MCF 10A (cell line): ENCODE measurements around the gene TRAF7. TPM values are rescaled to one million over a fixed set of nuclear protein-coding genes. Genes with fewer than 3 reads are reported as not detected.
A peak's percentile ranks its signal among the peaks of the same experiment; 100 is the strongest.

Experiments
- BruUV-seq: library from RNA; stranded (reverse); fragments of 400-500 nt; replicated peaks from 2 replicates; lab custom pipeline; 2021; lab: Mats Ljungman, UMichigan
- CTCF ChIA-PET: fragments of 300-600 bp; sonication (Branson Sonifier 250); formaldehyde crosslinking; extraction: SDS; loops from one replicate; lab custom pipeline; 2021; ENCODE audit warnings: antibody characterized with exemption, inconsistent platforms; lab: Yijun Ruan, JAX
- POLR2A ChIA-PET: fragments of 300-600, 350-650 bp; sonication (Branson Sonifier 250); formaldehyde crosslinking; extraction: SDS; loops from one replicate; lab custom pipeline; 2020; ENCODE audit warnings: antibody characterized with exemption, inconsistent platforms; lab: Yijun Ruan, JAX
- DNase-seq: peaks from one replicate; pipeline ENCODE4 v3.0.0-alpha.2; 2018; ENCODE audit not compliant: unreplicated experiment
- H3K27ac Mint-ChIP-seq: one replicate; pipeline ENCODE4 v1.8.0; 2022; ENCODE audit warnings: mild to moderate bottlenecking, low read depth, mixed read lengths; ENCODE audit not compliant: unreplicated experiment
- H3K27me3 Mint-ChIP-seq: one replicate; pipeline ENCODE4 v1.8.0; 2022; ENCODE audit warnings: mixed read lengths; ENCODE audit not compliant: insufficient read depth, unreplicated experiment
- H3K36me3 Mint-ChIP-seq: one replicate; pipeline ENCODE4 v1.8.0; 2022; ENCODE audit warnings: mild to moderate bottlenecking, moderate library complexity, mixed read lengths; ENCODE audit not compliant: insufficient read depth, unreplicated experiment
- H3K4me1 Mint-ChIP-seq: one replicate; pipeline ENCODE4 v1.8.0; 2022; ENCODE audit warnings: mixed read lengths; ENCODE audit not compliant: insufficient read depth, unreplicated experiment
- H3K4me3 Mint-ChIP-seq: one replicate; pipeline ENCODE4 v1.8.0; 2022; ENCODE audit warnings: mild to moderate bottlenecking, moderate library complexity, mixed read lengths; ENCODE audit not compliant: unreplicated experiment
- H3K9me3 Mint-ChIP-seq: one replicate; pipeline ENCODE4 v1.8.0; 2022; ENCODE audit warnings: mixed read lengths; ENCODE audit not compliant: unreplicated experiment
- CTCF ChIP-seq: fragments of 200-600 bp; IDR thresholded peaks from one replicate; pipeline ENCODE4 v1.8.0; 2022; ENCODE audit warnings: antibody characterized with exemption, mild to moderate bottlenecking; ENCODE audit not compliant: unreplicated experiment
- intact Hi-C: fragments of 100-400 bp; cut with micrococcal nuclease; formaldehyde crosslinking; loops from 2 replicates; pipeline ENCODE4 v1.14.1; 2022
- total RNA-seq: library from RNA; stranded (reverse); gene quantifications from 2 replicates; pipeline ENCODE4 v1.2.3, GENCODE V29; 2022

Gene TRAF7
- total RNA-seq, 1 experiment from 2014 or later: 98.6 TPM

GRCh38 chr16:2156849-2157224, 1.3 kb downstream of the TRAF7 start:
- intact Hi-C loops: no loop called here
- Mint-ChIP-seq H3K36me3 (peaks cover 48% of the 10 kb centered on the region), H3K4me1 (peaks cover 27% of the 10 kb centered on the region), H3K4me3 (peak overlapping the region; percentile 96), H3K27me3 (no peaks in the 10 kb centered on the region), H3K9me3 (no peaks in the 10 kb centered on the region), H3K27ac (peak overlapping the region; percentile 82)
- POLR2A ChIA-PET: interaction anchor here (0.8 to 2.8 kb wide), 6 partner anchors 10 to 112 kb away, joined by 3 to 34 read pairs (median 10); partner anchors contain the start of genes NTHL1, PGP and TSC2
- no peak for DNase-seq
- CTCF ChIA-PET: no interaction called here
- no peak for TF ChIP-seq CTCF
- no TSS peak for BruUV-seq

DNA sequence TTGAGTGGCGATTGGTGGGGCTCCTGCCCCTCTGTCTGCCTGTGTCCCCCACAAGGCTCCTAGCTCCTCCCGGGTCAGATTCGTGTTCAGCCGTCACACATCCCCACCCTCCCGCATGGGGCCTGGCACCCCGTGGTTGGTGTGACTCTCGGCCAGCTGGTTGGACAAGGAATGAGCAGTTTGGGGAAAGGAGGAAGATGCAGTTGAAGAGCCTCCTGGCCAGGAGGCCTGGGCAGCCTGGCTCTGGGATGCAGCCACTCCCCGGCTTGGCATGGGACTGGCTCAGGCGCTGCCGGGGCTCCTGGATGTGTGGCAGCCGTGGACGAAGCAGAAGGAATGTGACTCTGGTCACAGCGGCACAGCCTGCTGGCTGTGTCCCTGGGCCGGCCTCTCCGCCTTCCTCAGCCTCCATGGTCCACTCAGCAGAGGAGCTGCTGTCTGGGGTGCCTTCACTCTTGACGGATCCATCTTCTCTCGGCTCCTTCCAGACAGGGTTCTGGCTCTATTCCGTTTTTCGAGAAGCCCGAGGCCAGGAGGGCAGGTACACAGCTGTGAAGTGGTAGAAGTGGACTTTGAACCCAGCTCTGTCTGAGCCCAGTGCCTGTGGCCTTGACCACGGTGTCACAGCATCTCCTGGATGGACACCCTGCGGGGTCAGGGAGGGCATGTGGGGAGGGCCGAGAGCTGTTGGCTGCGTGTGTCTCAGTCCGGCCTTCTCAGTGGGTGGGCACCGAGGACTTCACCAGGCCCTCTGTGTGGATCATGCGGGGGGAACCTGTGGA, 2.1 kb downstream of the TRAF7 start:
- peak overlapping the region; percentile 96 for H3K4me3 Mint-ChIP-seq
- H3K27me3 Mint-ChIP-seq: no peaks in the 10 kb centered on the region
- intact Hi-C loops: no loop called here
- no peak for DNase-seq
- no TSS peak for BruUV-seq
- no peak for TF ChIP-seq CTCF
- ChIA-PET POLR2A (interaction anchor here (0.6 to 1.2 kb wide), 6 partner anchors 9 to 193 kb away, joined by 3 to 5 read pairs (median 3); partner anchors contain the start of genes ECI1 and RPS2), CTCF (interaction anchor here (0.6 to 0.7 kb wide), 2 partner anchors 49 to 150 kb away, joined by 3 read pairs; no protein-coding TSS in a partner anchor)
- no peaks in the 10 kb centered on the region for H3K9me3 Mint-ChIP-seq
- H3K4me1 Mint-ChIP-seq: peaks cover 31% of the 10 kb centered on the region
- peaks cover 42% of the 10 kb centered on the region for H3K36me3 Mint-ChIP-seq
- peak overlapping the region; percentile 82 for H3K27ac Mint-ChIP-seq

- Mint-ChIP-seq H3K4me1 (peaks cover 35% of the 10 kb centered on the region), H3K9me3 (no peaks in the 10 kb centered on the region), H3K27me3 (no peaks in the 10 kb centered on the region), H3K27ac (peak overlapping the region; percentile 82), H3K4me3 (peak overlapping the region; percentile 96), H3K36me3 (peaks cover 38% of the 10 kb centered on the region)
- intact Hi-C loops: no loop called here
- POLR2A ChIA-PET: interaction anchor here (0.6 to 1.2 kb wide), 3 partner anchors 66 to 193 kb away, joined by 3 to 5 read pairs (median 4); partner anchors contain the start of genes ECI1 and RPS2
- no TSS peak for BruUV-seq
- no peak for DNase-seq
- CTCF ChIA-PET: no interaction called here
- TF ChIP-seq CTCF: no peak
Observed at GRCh38 chr16:2158262-2158638, 2.7 kb downstream of the TRAF7 start.

DNA sequence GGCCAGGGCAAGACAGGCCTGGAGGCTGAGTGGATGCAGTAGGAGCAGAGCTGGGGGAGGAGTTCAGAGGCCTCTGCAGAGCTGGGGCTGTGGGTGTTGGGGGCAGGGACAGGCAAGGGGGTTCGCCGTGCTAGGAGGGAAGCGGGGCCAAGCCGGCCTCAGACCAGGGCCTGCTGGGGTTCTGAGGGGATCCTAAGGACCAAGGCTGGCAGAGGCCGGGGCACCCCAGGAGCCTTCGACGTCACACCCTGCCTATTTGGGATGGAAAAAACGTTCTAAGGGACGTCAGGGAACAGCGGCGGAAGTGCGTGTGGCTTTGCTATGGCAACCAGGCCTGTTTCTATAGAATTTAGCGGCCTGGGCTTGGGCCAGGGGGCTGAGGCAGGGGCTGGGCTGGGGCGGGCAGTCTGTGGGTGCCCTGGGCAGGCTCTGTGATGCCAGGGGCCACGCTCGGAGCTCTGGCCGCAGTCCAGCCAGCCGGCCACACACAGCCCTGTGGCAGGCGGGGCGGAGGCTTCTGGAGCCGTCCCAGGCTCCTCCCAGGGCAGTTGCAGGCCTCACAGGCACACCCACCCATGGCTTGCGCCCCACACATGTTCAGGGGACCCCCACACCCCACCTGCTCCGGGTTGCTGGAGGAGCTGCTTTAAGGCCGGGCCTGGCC, 3.7 kb downstream of the TRAF7 start:
- POLR2A ChIA-PET: interaction anchor here (0.6 to 1.2 kb wide), 5 partner anchors 23 to 373 kb away, joined by 3 to 5 read pairs (median 3); partner anchors contain the start of genes ECI1 and PKD1
- Mint-ChIP-seq H3K36me3 (peaks cover 32% of the 10 kb centered on the region), H3K27ac (peak overlapping the region; percentile 82), H3K9me3 (no peaks in the 10 kb centered on the region), H3K4me1 (peaks cover 38% of the 10 kb centered on the region), H3K27me3 (no peaks in the 10 kb centered on the region), H3K4me3 (peak overlapping the region; percentile 47)
- DNase-seq: peak; percentile 39
- intact Hi-C loops: no loop called here
- CTCF ChIA-PET: interaction anchor here (0.5 kb wide), 1 partner anchor 33 kb away, joined by 4 read pairs; no protein-coding TSS in a partner anchor
- BruUV-seq: no TSS peak
- no peak for TF ChIP-seq CTCF
